A549 treated with ZK216348 at 1 μM for 4 hours (cell line): ENCODE data around the gene NPEPPS. TPM values are rescaled to one million over a fixed set of nuclear protein-coding genes. Genes with fewer than 3 reads are reported as not detected.

Source experiments
- total RNA-seq: library from RNA; stranded (reverse); fragments of 200-300 nt; extraction: Qiagen RNA extraction; gene quantifications from 5 replicates; pipeline ENCODE4 v1.2.3, GENCODE V29; 2022; ENCODE audit warnings: low read depth

The NPEPPS gene, protein sequence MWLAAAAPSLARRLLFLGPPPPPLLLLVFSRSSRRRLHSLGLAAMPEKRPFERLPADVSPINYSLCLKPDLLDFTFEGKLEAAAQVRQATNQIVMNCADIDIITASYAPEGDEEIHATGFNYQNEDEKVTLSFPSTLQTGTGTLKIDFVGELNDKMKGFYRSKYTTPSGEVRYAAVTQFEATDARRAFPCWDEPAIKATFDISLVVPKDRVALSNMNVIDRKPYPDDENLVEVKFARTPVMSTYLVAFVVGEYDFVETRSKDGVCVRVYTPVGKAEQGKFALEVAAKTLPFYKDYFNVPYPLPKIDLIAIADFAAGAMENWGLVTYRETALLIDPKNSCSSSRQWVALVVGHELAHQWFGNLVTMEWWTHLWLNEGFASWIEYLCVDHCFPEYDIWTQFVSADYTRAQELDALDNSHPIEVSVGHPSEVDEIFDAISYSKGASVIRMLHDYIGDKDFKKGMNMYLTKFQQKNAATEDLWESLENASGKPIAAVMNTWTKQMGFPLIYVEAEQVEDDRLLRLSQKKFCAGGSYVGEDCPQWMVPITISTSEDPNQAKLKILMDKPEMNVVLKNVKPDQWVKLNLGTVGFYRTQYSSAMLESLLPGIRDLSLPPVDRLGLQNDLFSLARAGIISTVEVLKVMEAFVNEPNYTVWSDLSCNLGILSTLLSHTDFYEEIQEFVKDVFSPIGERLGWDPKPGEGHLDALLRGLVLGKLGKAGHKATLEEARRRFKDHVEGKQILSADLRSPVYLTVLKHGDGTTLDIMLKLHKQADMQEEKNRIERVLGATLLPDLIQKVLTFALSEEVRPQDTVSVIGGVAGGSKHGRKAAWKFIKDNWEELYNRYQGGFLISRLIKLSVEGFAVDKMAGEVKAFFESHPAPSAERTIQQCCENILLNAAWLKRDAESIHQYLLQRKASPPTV
- 57.7 to 83.6 TPM (median 66.6 TPM) in 5 replicates for total RNA-seq

DNA sequence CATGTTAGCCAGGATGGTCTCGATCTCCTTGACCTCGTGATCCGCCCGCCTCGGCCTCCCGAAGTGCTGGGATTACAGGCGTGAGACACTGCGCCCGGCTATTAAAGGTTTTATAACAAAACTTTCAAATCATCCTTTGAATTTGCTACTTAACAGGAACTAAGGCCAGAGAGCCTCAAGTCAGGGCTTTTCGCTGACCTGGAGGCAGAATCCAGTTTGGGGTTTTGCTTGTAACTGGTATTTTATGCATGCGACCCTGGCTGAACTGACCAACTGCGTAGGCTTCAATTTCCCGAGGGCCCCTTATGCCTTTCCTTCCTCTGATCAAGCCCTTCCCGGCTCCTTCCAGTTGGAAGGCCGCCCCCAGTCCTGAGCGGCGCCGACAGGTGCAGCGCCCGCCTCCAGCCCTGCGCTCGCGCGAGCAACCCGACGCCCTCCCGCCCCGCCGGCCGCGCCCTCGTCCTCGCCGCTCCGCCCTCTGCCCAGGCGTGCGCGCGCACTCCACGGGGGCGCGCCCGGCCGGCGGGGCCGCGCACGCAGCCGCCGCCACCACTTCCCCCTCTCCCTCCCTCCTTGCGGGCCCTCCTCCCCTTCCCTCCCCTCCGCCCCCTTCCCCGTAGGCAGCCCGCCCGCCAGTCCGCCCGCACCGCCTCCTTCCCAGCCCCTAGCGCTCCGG lies at the start of gene NPEPPS:
Gene NPEPPS, plus strand, starts transcription at position 552 of the 676 bp plus-strand sequence. CDS start 193 bp downstream, outside the sequence.

DNA sequence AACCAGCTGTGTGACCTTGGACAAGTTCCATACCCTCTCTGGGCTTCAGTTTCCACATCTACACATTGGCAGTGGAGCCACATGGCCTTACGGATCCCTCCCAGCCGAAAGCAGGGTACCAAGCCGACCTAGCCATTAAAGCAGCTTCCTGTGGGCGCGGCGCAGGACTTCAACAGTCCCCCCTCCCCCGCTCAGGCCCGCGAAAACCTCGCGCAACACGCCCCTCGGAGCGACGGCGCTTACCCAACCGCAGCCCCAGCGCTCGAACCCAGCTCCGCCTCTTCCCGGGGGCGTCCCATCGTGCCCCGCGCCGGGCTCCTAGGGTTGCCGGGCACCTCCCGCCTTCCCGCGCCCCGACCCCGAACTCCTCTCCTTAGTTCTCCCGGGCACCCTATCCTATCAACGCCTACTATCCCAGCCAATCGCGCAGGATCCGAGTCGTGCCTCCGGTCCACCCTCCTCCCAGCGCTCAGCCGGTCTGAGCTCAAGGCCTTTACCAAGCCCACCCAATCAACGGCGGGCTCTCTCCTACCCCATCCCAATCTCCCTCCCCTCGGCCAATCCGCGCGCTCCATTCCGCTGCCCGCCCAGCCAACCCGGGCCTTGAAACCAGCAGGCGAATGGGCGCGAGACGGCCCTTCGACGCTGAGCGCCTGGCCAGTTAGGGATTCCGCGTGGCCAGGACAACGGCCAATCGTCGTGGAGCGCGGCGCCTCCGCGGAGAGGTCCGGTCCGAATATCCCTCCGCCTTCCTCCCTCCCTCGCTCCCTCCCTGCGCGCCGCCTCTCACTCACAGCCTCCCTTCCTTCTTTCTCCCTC lies 118.5 kb downstream of the NPEPPS start, which contains the start of gene KPNB1:
Gene KPNB1, plus strand, starts transcription at position 767 of the 819 bp plus-strand sequence. CDS start 326 bp downstream, outside the sequence.

Other genes starting within 250 kb of the NPEPPS start
- gene EFCAB13, start 207.2 kb upstream of the NPEPPS start, total RNA-seq = 0.68 to 3.4 TPM (median 2.6 TPM) in 5 replicates
- 303 to 417 TPM (median 321 TPM) in 5 replicates for gene KPNB1, start 118.8 kb downstream of the NPEPPS start, total RNA-seq
- gene TBKBP1, start 163.1 kb downstream of the NPEPPS start, total RNA-seq = 3.5 to 6.4 TPM (median 5.7 TPM) in 5 replicates
- gene TBX21, start 202.1 kb downstream of the NPEPPS start, total RNA-seq = 0.13 to 0.15 TPM in 2 of 5 replicates, not detected in the others